ENCODE results near the gene OR5AU1. TPM values are rescaled to one million over a fixed set of nuclear protein-coding genes. Genes with fewer than 3 reads are reported as not detected.

The OR5AU1 gene
- polyA plus RNA-seq, 3 donors = not detected

GRCh38 chr14:21192875-21193535 is 37.1 kb upstream of the OR5AU1 start:
- peaks cover 7 to 13% of the 10 kb centered on the region in 2 donors for H3K4me1 ChIP-seq (ENCODE audit: control insufficient read depth in 1 of 2, insufficient read depth in 2 of 2, low read length in 2 of 2)
- peaks cover 1 to 6% (median 1%) of the 10 kb centered on the region in 3 donors for H3K27me3 Mint-ChIP-seq (ENCODE audit: low read depth in 3 of 3)
- no peak overlapping the region for H3K4me2 ChIP-seq (replicated peaks; ENCODE audit: extremely low read depth, low read length, poor library complexity, severe bottlenecking)
- WGBS (ENCODE audit: insufficient coverage) = 92% methylated on average over 5 of the region's 7 CpGs
- no peak for TF ChIP-seq CTCF (IDR thresholded peaks at IDR 0.05)
- H3K9me3 ChIP-seq (replicated peaks in 1 of 2; ENCODE audit: control insufficient read depth in 1 of 2, insufficient read depth in 1 of 2, low read length in 2 of 2) = no peaks in the 10 kb centered on the region
- peak overlapping the region; percentile 89 for H2AFZ ChIP-seq (ENCODE audit: insufficient read depth, low read depth, low read length, poor library complexity, severe bottlenecking)
- H3K27ac Mint-ChIP-seq = peak overlapping the region in 1 of 7 donors; percentile 27
- H3K9ac ChIP-seq (ENCODE audit: insufficient read depth, low read length, poor library complexity, severe bottlenecking) = no peak overlapping the region
- H3K4me3 Mint-ChIP-seq = no peak overlapping the region
- H3K4me1 Mint-ChIP-seq = peaks cover 20% of the 10 kb centered on the region
- no peaks in the 10 kb centered on the region for H3K36me3 ChIP-seq (replicated peaks in 1 of 2; ENCODE audit: control insufficient read depth in 1 of 2, insufficient read depth in 2 of 2, low read length in 2 of 2)
- H3K4me3 ChIP-seq (replicated peaks in 1 of 3; ENCODE audit: low read depth in 2 of 3, low read length in 3 of 3) = no peak overlapping the region
- H3K36me3 Mint-ChIP-seq = no peaks in the 10 kb centered on the region
- peaks cover 0 to 4% (median 0%) of the 10 kb centered on the region in 7 donors for H3K9me3 Mint-ChIP-seq
- H3K27ac ChIP-seq (ENCODE audit: low read depth in 1 of 2, low read length in 2 of 2) = no peak overlapping the region
- no peaks in the 10 kb centered on the region for H4K20me1 ChIP-seq (ENCODE audit: insufficient read depth, low read length)
- H3K27me3 ChIP-seq (ENCODE audit: control insufficient read depth in 2 of 2, insufficient read depth in 2 of 2, low read length in 2 of 2) = peaks cover 0 to 2% of the 10 kb centered on the region in 2 donors
- H3K79me2 ChIP-seq (ENCODE audit: insufficient read depth, low read length) = no peaks in the 10 kb centered on the region
- intact Hi-C loops (cut with micrococcal nuclease) = no loop called here
- no peak for DNase-seq

- Mint-ChIP-seq H3K27me3 (ENCODE audit: low read depth in 3 of 3) (peaks cover 1 to 6% (median 1%) of the 10 kb centered on the region in 3 donors), H3K36me3 (no peaks in the 10 kb centered on the region), H3K27ac (no peak overlapping the region), H3K4me1 (peaks cover 17% of the 10 kb centered on the region), H3K4me3 (peak overlapping the region; percentile 53 to 81), H3K9me3 (peaks cover 0 to 4% (median 0%) of the 10 kb centered on the region in 7 donors)
- no peak for TF ChIP-seq CTCF (IDR thresholded peaks at IDR 0.05)
- H3K9ac ChIP-seq (ENCODE audit: insufficient read depth, low read length, poor library complexity, severe bottlenecking) = no peak overlapping the region
- DNase-seq = no peak
- H3K4me2 ChIP-seq (replicated peaks; ENCODE audit: extremely low read depth, low read length, poor library complexity, severe bottlenecking) = peak overlapping the region; percentile 85
- no peaks in the 10 kb centered on the region for H3K9me3 ChIP-seq (replicated peaks in 1 of 2; ENCODE audit: control insufficient read depth in 1 of 2, insufficient read depth in 1 of 2, low read length in 2 of 2)
- H3K36me3 ChIP-seq (replicated peaks in 1 of 2; ENCODE audit: control insufficient read depth in 1 of 2, insufficient read depth in 2 of 2, low read length in 2 of 2) = no peaks in the 10 kb centered on the region
- WGBS (ENCODE audit: insufficient coverage) = 40% methylated on average over 1 of the region's 1 CpG
- H4K20me1 ChIP-seq (ENCODE audit: insufficient read depth, low read length) = no peaks in the 10 kb centered on the region
- intact Hi-C loops (cut with micrococcal nuclease) = no loop called here
- peak overlapping the region in 2 of 3 experiments; percentile 5 to 69 for H3K4me3 ChIP-seq (replicated peaks in 1 of 3; ENCODE audit: low read depth in 2 of 3, low read length in 3 of 3)
- no peaks in the 10 kb centered on the region for H3K79me2 ChIP-seq (ENCODE audit: insufficient read depth, low read length)
- H3K27ac ChIP-seq (ENCODE audit: low read depth in 1 of 2, low read length in 2 of 2) = no peak overlapping the region
- peaks cover 7 to 13% of the 10 kb centered on the region in 2 donors for H3K4me1 ChIP-seq (ENCODE audit: control insufficient read depth in 1 of 2, insufficient read depth in 2 of 2, low read length in 2 of 2)
- peak overlapping the region; percentile 89 for H2AFZ ChIP-seq (ENCODE audit: insufficient read depth, low read depth, low read length, poor library complexity, severe bottlenecking)
- peaks cover 0 to 2% of the 10 kb centered on the region in 2 donors for H3K27me3 ChIP-seq (ENCODE audit: control insufficient read depth in 2 of 2, insufficient read depth in 2 of 2, low read length in 2 of 2)
Measured at GRCh38 chr14:21192447-21192822, 36.6 kb upstream of the OR5AU1 start.

All from CD14-positive monocyte (primary cell).